Activated CD8-positive, alpha-beta memory T cell treated with anti-CD3 and anti-CD28 coated beads for 36 hours (primary cell): ENCODE measurements around the gene MAP3K10. TPM values are rescaled to one million over a fixed set of nuclear protein-coding genes. Genes with fewer than 3 reads are reported as not detected.

ENCODE experiments used
- CTCF ChIA-PET: fragments of 350-600 bp; sonication (Branson Sonifier 250); formaldehyde crosslinking; loops from one replicate; lab custom pipeline; 2021; ENCODE audit warnings: antibody characterized with exemption; lab: Charles Lee
- POLR2A ChIA-PET: fragments of 350-600 bp; sonication (Branson Sonifier 250); formaldehyde crosslinking; loops from one replicate; lab custom pipeline; 2021; ENCODE audit warnings: antibody characterized with exemption; lab: Charles Lee
- total RNA-seq, 2 experiments: library from RNA; stranded (reverse); gene quantifications; one replicate each; pipeline ENCODE4 v1.2.3, GENCODE V29; 2021

MAP3K10 gene
- total RNA-seq, 2 experiments from 2014 or later = 13.6 to 16.5 TPM

GRCh38 chr19:40254714-40255418, 63.6 kb downstream of the MAP3K10 start:
- CTCF ChIA-PET = no interaction called here
- POLR2A ChIA-PET = no interaction called here

GRCh38 chr19:40255619-40256166, 64.5 kb downstream of the MAP3K10 start:
- ChIA-PET POLR2A (no interaction called here), CTCF (no interaction called here)

DNA sequence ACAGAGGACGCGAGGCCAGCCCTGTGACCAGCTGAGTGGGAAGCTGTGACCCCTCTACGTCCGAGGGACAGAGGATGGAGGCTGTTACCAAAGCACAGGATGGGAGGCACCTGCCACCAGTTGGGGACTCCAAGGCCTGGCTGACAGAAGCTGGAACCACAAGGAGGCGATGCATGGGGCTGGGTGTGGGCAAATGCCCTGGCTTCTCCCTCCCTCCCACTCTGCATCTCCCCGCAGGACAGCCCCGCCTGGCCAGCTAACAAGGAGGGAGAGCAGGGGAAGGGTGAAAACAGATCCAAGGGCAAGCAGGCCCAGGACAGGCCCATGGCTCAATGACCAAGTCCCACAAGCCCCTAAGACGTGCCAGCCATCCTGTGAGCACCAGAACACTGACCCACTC, 65.3 kb downstream of the MAP3K10 start:
- POLR2A ChIA-PET = no interaction called here
- CTCF ChIA-PET = no interaction called here

GRCh38 chr19:40257096-40257517, 65.9 kb downstream of the MAP3K10 start:
- POLR2A ChIA-PET = no interaction called here
- CTCF ChIA-PET = no interaction called here

GRCh38 chr19:40261631-40262030, 70.4 kb downstream of the MAP3K10 start:
- ChIA-PET POLR2A (no interaction called here), CTCF (no interaction called here)

DNA sequence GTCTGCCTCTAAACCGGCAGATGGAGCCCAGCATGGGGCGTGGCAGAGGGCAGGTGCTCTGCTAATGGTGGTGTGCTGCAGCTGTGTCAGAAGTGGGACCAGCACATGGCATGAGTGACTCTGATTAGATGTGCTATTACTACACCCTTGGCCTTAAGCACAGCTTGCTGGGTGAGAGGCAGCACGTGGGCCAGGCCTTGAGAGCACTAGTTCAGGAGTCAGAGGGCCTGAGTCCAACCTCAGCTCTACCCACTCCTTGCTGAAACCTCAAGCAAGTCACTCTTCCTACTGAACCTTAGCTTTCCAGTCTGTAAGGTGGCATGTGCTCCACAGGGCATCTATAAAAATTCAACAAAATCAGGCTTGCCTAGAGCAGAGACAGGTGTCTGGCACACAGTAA, 71.2 kb downstream of the MAP3K10 start:
- CTCF ChIA-PET = no interaction called here
- POLR2A ChIA-PET = no interaction called here

GRCh38 chr19:40263440-40264313, 72.5 kb downstream of the MAP3K10 start:
- ChIA-PET POLR2A (no interaction called here), CTCF (interaction anchor here (0.8 kb wide), 1 partner anchor 12 kb away, joined by 3 read pairs; no protein-coding TSS in a partner anchor)

GRCh38 chr19:40264314-40265054, 73.3 kb downstream of the MAP3K10 start:
- ChIA-PET CTCF (no interaction called here), POLR2A (no interaction called here)

Other genes starting within 250 kb of the MAP3K10 start
- gene PSMC4, start 220.3 kb upstream of the MAP3K10 start, total RNA-seq = 100 to 1,000 TPM; 159 to 170 TPM
- gene ZNF546, start 194.4 kb upstream of the MAP3K10 start, total RNA-seq = 1 to 10 TPM; 4.0 to 4.4 TPM
- 10 to 100 TPM; 15.6 to 15.9 TPM for gene ZNF780B, start 135.2 kb upstream of the MAP3K10 start, total RNA-seq
- gene ZNF780A, start 100.5 kb upstream of the MAP3K10 start, total RNA-seq = 10 to 100 TPM; 17.4 to 18.9 TPM
- not detected for gene TTC9B, start 27.0 kb downstream of the MAP3K10 start, total RNA-seq
- not detected for gene CCNP, start 35.3 kb downstream of the MAP3K10 start, total RNA-seq
- 100 to 1,000 TPM; 128 to 129 TPM for gene AKT2, start 93.9 kb downstream of the MAP3K10 start, total RNA-seq
- gene C19orf47, start 157.0 kb downstream of the MAP3K10 start, total RNA-seq = 10 to 100 TPM; 25.2 to 25.9 TPM
- gene PLD3, start 157.3 kb downstream of the MAP3K10 start, total RNA-seq = 10 to 100 TPM; 48.0 to 50.4 TPM
- gene HIPK4, start 198.8 kb downstream of the MAP3K10 start, total RNA-seq = under 1 TPM in 1 of 2 experiments, not detected in 1; 0.08 TPM
- under 1 TPM; 0.67 to 0.84 TPM for gene PRX, start 222.0 kb downstream of the MAP3K10 start, total RNA-seq
- 10 to 100 TPM; 14.2 to 14.7 TPM for gene SERTAD1, start 234.6 kb downstream of the MAP3K10 start, total RNA-seq